Smooth muscle cell (in vitro differentiated cells): ENCODE results near the gene PTPRD. TPM values are rescaled to one million over a fixed set of nuclear protein-coding genes. Genes with fewer than 3 reads are reported as not detected.

Experiments
- DNase-seq: peaks from one replicate; lab custom pipeline; 2025; ENCODE audit not compliant: unreplicated experiment; lab: John Stamatoyannopoulos, UW
- H2AFZ ChIP-seq: fragments of 200-600 bp; sonication (generic); 2 replicates; pipeline ENCODE4 v1.6.0; 2016; ENCODE audit warnings: antibody characterized with exemption, low read depth, mild to moderate bottlenecking
- H3F3A ChIP-seq: fragments of 200-600 bp; sonication (generic); 2 replicates; pipeline ENCODE4 v1.6.0; 2017; ENCODE audit warnings: antibody characterized with exemption, low read depth
- H3K27ac ChIP-seq: fragments of 200-600 bp; sonication (generic); 2 replicates; pipeline ENCODE4 v1.5.1; 2016; ENCODE audit warnings: low read depth, mild to moderate bottlenecking
- H3K27me3 ChIP-seq: fragments of 200-600 bp; sonication (generic); 2 replicates; pipeline ENCODE4 v1.6.1; 2016; ENCODE audit warnings: low read depth, mild to moderate bottlenecking
- H3K36me3 ChIP-seq: fragments of 200-600 bp; sonication (generic); 2 replicates; pipeline ENCODE4 v1.5.1; 2016; ENCODE audit warnings: low read depth
- H3K4me1 ChIP-seq: fragments of 200-600 bp; sonication (generic); 2 replicates; pipeline ENCODE4 v1.5.1; 2016; ENCODE audit warnings: low read depth
- H3K4me2 ChIP-seq: fragments of 200-600 bp; sonication (generic); 2 replicates; pipeline ENCODE4 v1.6.0; 2016; ENCODE audit warnings: mild to moderate bottlenecking
- H3K4me3 ChIP-seq: fragments of 200-600 bp; sonication (generic); 2 replicates; pipeline ENCODE4 v1.5.1; 2016; ENCODE audit warnings: mild to moderate bottlenecking
- H3K79me2 ChIP-seq: fragments of 200-600 bp; sonication (generic); 2 replicates; pipeline ENCODE4 v1.6.0; 2016; ENCODE audit warnings: low read depth, mild to moderate bottlenecking
- H3K9ac ChIP-seq: fragments of 200-600 bp; sonication (generic); 2 replicates; pipeline ENCODE4 v1.6.0; 2016; ENCODE audit warnings: low read depth
- H3K9me3 ChIP-seq: fragments of 200-600 bp; sonication (generic); replicated peaks from 2 replicates; pipeline ENCODE4 v1.5.1; 2016; ENCODE audit warnings: low read depth
- H4K20me1 ChIP-seq: fragments of 200-600 bp; sonication (generic); 2 replicates; pipeline ENCODE4 v1.6.0; 2016; ENCODE audit warnings: low read depth
- CTCF ChIP-seq: fragments of 200-600 bp; sonication (generic); IDR thresholded peaks from 2 replicates; pipeline ENCODE4 v1.5.1; 2017; ENCODE audit warnings: borderline replicate concordance, mild to moderate bottlenecking, antibody characterized with exemption; ENCODE audit not compliant: insufficient read depth, poor library complexity, severe bottlenecking
- WGBS: methylation state at CpG from one replicate; pipeline ENCODE4 v1.1.7; 2016; ENCODE audit warnings: low lambda C conversion rate; 5-methylcytosine and 5-hydroxymethylcytosine counted together
- polyA plus RNA-seq: library from polyadenylated mRNA; unstranded; fragments of >200 nt; fragmentation: Nextera tagmentation; extraction: Ambion mirVana; gene quantifications from 2 replicates; pipeline ENCODE4 v1.2.1, GENCODE V29; 2016
- total RNA-seq: library from RNA; depleted of rRNA; stranded (reverse); fragments of >200 nt; gene quantifications from 2 replicates; pipeline ENCODE4 v1.2.3, GENCODE V29; 2014

The PTPRD gene
- total and polyA plus RNA-seq, 2 experiments from 2014 or later = 6.5 to 61.0 TPM

- Histone ChIP-seq H4K20me1 (no peaks in the 10 kb centered on the region), H3K4me2 (no peak overlapping the region), H3K9me3 (no peaks in the 10 kb centered on the region), H3K4me3 (no peak overlapping the region), H3K4me1 (no peaks in the 10 kb centered on the region), H2AFZ (no peak overlapping the region), H3K27me3 (no peaks in the 10 kb centered on the region), H3K27ac (no peak overlapping the region), H3K79me2 (no peaks in the 10 kb centered on the region), H3K36me3 (no peaks in the 10 kb centered on the region), H3F3A (no peaks in the 10 kb centered on the region), H3K9ac (no peak overlapping the region)
- TF ChIP-seq CTCF = no peak
- no peak for DNase-seq
- 81% methylated on average over 5 of the region's 5 CpGs for WGBS
These were observed 2098.0 kb downstream of the PTPRD start for GRCh38 chr9:8514760-8515159.

- H3K79me2 ChIP-seq = no peaks in the 10 kb centered on the region
- no peaks in the 10 kb centered on the region for H3K4me1 ChIP-seq
- H3K9ac ChIP-seq = no peak overlapping the region
- H2AFZ ChIP-seq = no peak overlapping the region
- no peak for TF ChIP-seq CTCF
- no peak for DNase-seq
- H3K27me3 ChIP-seq = no peaks in the 10 kb centered on the region
- no peak overlapping the region for H3K4me2 ChIP-seq
- no peak overlapping the region for H3K4me3 ChIP-seq
- no peaks in the 10 kb centered on the region for H3K9me3 ChIP-seq
- H3K36me3 ChIP-seq = no peaks in the 10 kb centered on the region
- no peaks in the 10 kb centered on the region for H3F3A ChIP-seq
- WGBS = 100% methylated on average over 1 of the region's 1 CpG
- H4K20me1 ChIP-seq = no peaks in the 10 kb centered on the region
- no peak overlapping the region for H3K27ac ChIP-seq
These were observed 2104.0 kb downstream of the PTPRD start for GRCh38 chr9:8508671-8509290.

- Histone ChIP-seq H3K27me3 (no peaks in the 10 kb centered on the region), H3K36me3 (peaks cover 6% of the 10 kb centered on the region), H3K4me3 (no peak overlapping the region), H3F3A (no peaks in the 10 kb centered on the region), H2AFZ (no peak overlapping the region), H3K9ac (no peak overlapping the region), H4K20me1 (no peaks in the 10 kb centered on the region), H3K4me2 (no peak overlapping the region), H3K9me3 (no peaks in the 10 kb centered on the region), H3K4me1 (no peaks in the 10 kb centered on the region), H3K27ac (no peak overlapping the region), H3K79me2 (no peaks in the 10 kb centered on the region)
- no peak for TF ChIP-seq CTCF
- 95% methylated on average over 4 of the region's 4 CpGs for WGBS
- DNase-seq = no peak
These were observed 2118.2 kb downstream of the PTPRD start for GRCh38 chr9:8494571-8494970.

- DNase-seq = no peak
- no peaks in the 10 kb centered on the region for H3K36me3 ChIP-seq
- H3K27me3 ChIP-seq = no peaks in the 10 kb centered on the region
- H3K27ac ChIP-seq = no peak overlapping the region
- H4K20me1 ChIP-seq = no peaks in the 10 kb centered on the region
- TF ChIP-seq CTCF = no peak
- H3K4me2 ChIP-seq = no peak overlapping the region
- H3K79me2 ChIP-seq = no peaks in the 10 kb centered on the region
- no peaks in the 10 kb centered on the region for H3K4me1 ChIP-seq
- no peak overlapping the region for H3K9ac ChIP-seq
- no peak overlapping the region for H2AFZ ChIP-seq
- no peaks in the 10 kb centered on the region for H3F3A ChIP-seq
- no peak overlapping the region for H3K4me3 ChIP-seq
- H3K9me3 ChIP-seq = no peaks in the 10 kb centered on the region
- WGBS = 92% methylated on average over 4 of the region's 4 CpGs
These were observed 2120.1 kb downstream of the PTPRD start for GRCh38 chr9:8492679-8493078.
